Activated CD8-positive, alpha-beta T cell treated with anti-CD3 and anti-CD28 coated beads, Interleukin-2, amount 10 ng/mL, durations not matched to agents 7 days and 5 days (primary cell): ENCODE results near the gene COX18. TPM values are rescaled to one million over a fixed set of nuclear protein-coding genes. Genes with fewer than 3 reads are reported as not detected.

ENCODE experiments used
- ATAC-seq: fragments of 150-1000 bp; cut with Tn5 transposase; one replicate; pipeline ENCODE4 v1.10.0; 2021; ENCODE audit warnings: moderate library complexity
- CTCF ChIA-PET: fragments of 350-600 bp; sonication (Branson Sonifier 250); formaldehyde crosslinking; loops from one replicate; lab custom pipeline; 2021; ENCODE audit warnings: antibody characterized with exemption; lab: Charles Lee
- POLR2A ChIA-PET: fragments of 350-600 bp; sonication (Branson Sonifier 250); formaldehyde crosslinking; loops from one replicate; lab custom pipeline; 2021; ENCODE audit warnings: antibody characterized with exemption; lab: Charles Lee
- DNase-seq: peaks from one replicate; pipeline ENCODE4 v3.0.0-alpha.2; 2020
- H3K27ac Mint-ChIP-seq: one replicate; pipeline ENCODE4 v1.8.0; 2021; ENCODE audit warnings: mild to moderate bottlenecking, mixed read lengths
- H3K27me3 Mint-ChIP-seq: one replicate; pipeline ENCODE4 v1.8.0; 2021; ENCODE audit warnings: low read depth, mixed read lengths
- H3K36me3 Mint-ChIP-seq: one replicate; pipeline ENCODE4 v1.8.0; 2021; ENCODE audit warnings: low read depth, mixed read lengths
- H3K4me1 Mint-ChIP-seq: one replicate; pipeline ENCODE4 v1.8.0; 2021; ENCODE audit warnings: low read depth, mixed read lengths
- H3K4me3 Mint-ChIP-seq: one replicate; pipeline ENCODE4 v1.8.0; 2021; ENCODE audit warnings: mild to moderate bottlenecking, mixed read lengths
- H3K9me3 Mint-ChIP-seq: one replicate; pipeline ENCODE4 v1.8.0; 2022; ENCODE audit warnings: mixed read lengths; ENCODE audit not compliant: insufficient read depth
- total RNA-seq, 2 experiments: library from RNA; stranded (reverse); gene quantifications; one replicate each; pipeline ENCODE4 v1.2.3, GENCODE V29; 2021

The COX18 gene
- total RNA-seq, 2 experiments from 2014 or later: 14.7 to 15.5 TPM

- ATAC-seq (no peak), DNase-seq (no peak)
- H3K9me3 Mint-ChIP-seq: no peaks in the 10 kb centered on the region
- no peak overlapping the region for H3K4me3 Mint-ChIP-seq
- ChIA-PET CTCF (interaction anchor here (2.2 kb wide), 1 partner anchor 10 kb away, joined by 13 read pairs; the partner anchor contains the start of gene COX18), POLR2A (interaction anchor here (1.5 to 2.9 kb wide), 2 partner anchors 11 to 178 kb away, joined by 3 to 10 read pairs; partner anchors contain the start of genes ANKRD17 and COX18)
- peaks cover 4% of the 10 kb centered on the region for H3K4me1 Mint-ChIP-seq
- H3K27me3 Mint-ChIP-seq: no peaks in the 10 kb centered on the region
- peaks cover 46% of the 10 kb centered on the region for H3K36me3 Mint-ChIP-seq
- peak overlapping the region; percentile 11 for H3K27ac Mint-ChIP-seq
Measured at GRCh38 chr4:73080789-73081188, 11.3 kb upstream of the COX18 start.

- ATAC-seq (no peak), DNase-seq (no peak)
- H3K4me3 Mint-ChIP-seq: no peak overlapping the region
- no peak overlapping the region for H3K27ac Mint-ChIP-seq
- POLR2A ChIA-PET: no interaction called here
- no peaks in the 10 kb centered on the region for H3K27me3 Mint-ChIP-seq
- H3K4me1 Mint-ChIP-seq: peaks cover 3% of the 10 kb centered on the region
- H3K36me3 Mint-ChIP-seq: peaks cover 33% of the 10 kb centered on the region
- CTCF ChIA-PET: interaction anchor here (1.7 kb wide), 1 partner anchor 181 kb away, joined by 4 read pairs; no protein-coding TSS in a partner anchor
- no peaks in the 10 kb centered on the region for H3K9me3 Mint-ChIP-seq
Measured at GRCh38 chr4:73075832-73076231, 6.3 kb upstream of the COX18 start.

DNA sequence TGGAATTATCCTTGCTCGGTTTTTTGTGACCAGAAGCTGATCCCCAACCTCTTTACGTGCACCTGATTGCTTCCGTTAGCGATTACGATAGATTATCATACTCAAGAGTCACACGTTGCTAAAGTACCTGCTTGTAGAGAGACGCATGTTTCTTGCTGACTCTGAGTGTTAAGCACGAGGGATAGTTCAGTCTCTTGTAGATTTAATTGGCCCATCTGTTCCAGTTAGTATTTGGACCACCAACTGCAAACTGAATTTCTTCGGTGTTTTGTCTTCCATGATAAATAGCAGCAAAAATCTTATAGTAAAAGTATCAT is 516 bp upstream of the COX18 start:
- CTCF ChIA-PET: interaction anchor here (1.1 to 3.6 kb wide), 4 partner anchors 10 to 188 kb away, joined by 4 to 21 read pairs (median 11); partner anchors contain the start of gene ANKRD17
- POLR2A ChIA-PET: interaction anchor here (0.6 to 2.4 kb wide), 9 partner anchors 10 to 189 kb away, joined by 3 to 22 read pairs (median 5); partner anchors contain the start of gene ANKRD17
- peaks cover 23% of the 10 kb centered on the region for H3K36me3 Mint-ChIP-seq
- H3K9me3 Mint-ChIP-seq: no peaks in the 10 kb centered on the region
- DNase-seq: no peak
- ATAC-seq: no peak
- H3K4me1 Mint-ChIP-seq: peaks cover 31% of the 10 kb centered on the region
- H3K4me3 Mint-ChIP-seq: peak overlapping the region; percentile 83
- H3K27ac Mint-ChIP-seq: peak overlapping the region; percentile 94
- H3K27me3 Mint-ChIP-seq: no peaks in the 10 kb centered on the region

GRCh38 chr4:73068491-73069337 is 802 bp downstream of the COX18 start:
- no peaks in the 10 kb centered on the region for H3K27me3 Mint-ChIP-seq
- H3K4me1 Mint-ChIP-seq: peaks cover 37% of the 10 kb centered on the region
- CTCF ChIA-PET: interaction anchor here (1.2 kb wide), 1 partner anchor 30 kb away, joined by 4 read pairs; no protein-coding TSS in a partner anchor
- no peak for ATAC-seq
- peak overlapping the region; percentile 94 for H3K27ac Mint-ChIP-seq
- no peaks in the 10 kb centered on the region for H3K9me3 Mint-ChIP-seq
- peak overlapping the region; percentile 83 for H3K4me3 Mint-ChIP-seq
- DNase-seq: peak; percentile 31
- H3K36me3 Mint-ChIP-seq: peaks cover 26% of the 10 kb centered on the region
- POLR2A ChIA-PET: interaction anchor here (2.4 to 3.1 kb wide), 2 partner anchors 20 to 190 kb away, joined by 8 to 31 read pairs; partner anchors contain the start of gene ANKRD17

DNA sequence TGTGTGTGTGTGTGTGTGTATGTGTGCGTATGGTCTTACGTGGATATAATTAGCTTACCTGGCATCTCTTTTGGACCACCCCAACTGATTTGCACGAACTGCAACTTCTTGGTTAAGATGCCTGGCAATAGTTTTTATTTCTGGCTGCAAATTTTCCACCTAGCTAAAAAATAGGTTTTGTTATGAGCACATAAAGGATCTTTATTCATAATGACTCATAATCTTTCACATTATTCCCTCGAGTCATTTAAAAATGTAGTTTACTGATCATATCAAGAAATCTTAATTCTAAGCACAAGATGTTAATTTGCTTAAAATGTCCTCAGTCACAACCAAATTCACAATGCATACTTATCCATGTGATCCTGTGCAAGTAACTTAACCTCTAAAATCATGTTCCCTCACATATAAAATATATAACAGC is 1.5 kb downstream of the COX18 start:
- peak overlapping the region; percentile 94 for H3K27ac Mint-ChIP-seq
- H3K9me3 Mint-ChIP-seq: no peaks in the 10 kb centered on the region
- peaks cover 30% of the 10 kb centered on the region for H3K36me3 Mint-ChIP-seq
- H3K4me3 Mint-ChIP-seq: peak overlapping the region; percentile 83
- no peak for ATAC-seq
- no peak for DNase-seq
- peaks cover 40% of the 10 kb centered on the region for H3K4me1 Mint-ChIP-seq
- POLR2A ChIA-PET: interaction anchor here (3.1 kb wide), 1 partner anchor 191 kb away, joined by 31 read pairs; the partner anchor contains the start of gene ANKRD17
- H3K27me3 Mint-ChIP-seq: no peaks in the 10 kb centered on the region
- CTCF ChIA-PET: interaction anchor here (1.2 to 3.2 kb wide), 3 partner anchors 29 to 191 kb away, joined by 4 to 15 read pairs (median 5); partner anchors contain the start of gene ANKRD17

GRCh38 chr4:73066928-73067327 is 2.6 kb downstream of the COX18 start:
- peaks cover 32% of the 10 kb centered on the region for H3K36me3 Mint-ChIP-seq
- ATAC-seq: no peak
- peaks cover 40% of the 10 kb centered on the region for H3K4me1 Mint-ChIP-seq
- ChIA-PET POLR2A (interaction anchor here (3.1 kb wide), 1 partner anchor 192 kb away, joined by 31 read pairs; the partner anchor contains the start of gene ANKRD17), CTCF (interaction anchor here (0.8 to 3.2 kb wide), 4 partner anchors 21 to 192 kb away, joined by 3 to 15 read pairs (median 4); partner anchors contain the start of gene ANKRD17)
- no peak for DNase-seq
- peak overlapping the region; percentile 61 for H3K27ac Mint-ChIP-seq
- peak overlapping the region; percentile 36 for H3K4me3 Mint-ChIP-seq
- no peaks in the 10 kb centered on the region for H3K9me3 Mint-ChIP-seq
- H3K27me3 Mint-ChIP-seq: no peaks in the 10 kb centered on the region

- DNase-seq: no peak
- no peak overlapping the region for H3K4me3 Mint-ChIP-seq
- H3K4me1 Mint-ChIP-seq: peaks cover 40% of the 10 kb centered on the region
- no peaks in the 10 kb centered on the region for H3K27me3 Mint-ChIP-seq
- no peak for ATAC-seq
- H3K36me3 Mint-ChIP-seq: peaks cover 35% of the 10 kb centered on the region
- ChIA-PET POLR2A (interaction anchor here (3.1 kb wide), 1 partner anchor 192 kb away, joined by 31 read pairs; the partner anchor contains the start of gene ANKRD17), CTCF (interaction anchor here (1.1 to 3.2 kb wide), 4 partner anchors 20 to 192 kb away, joined by 3 to 15 read pairs (median 4); partner anchors contain the start of gene ANKRD17)
- H3K27ac Mint-ChIP-seq: peak overlapping the region; percentile 23
- H3K9me3 Mint-ChIP-seq: no peaks in the 10 kb centered on the region
Measured at GRCh38 chr4:73066445-73066844, 3.1 kb downstream of the COX18 start.

- no peak overlapping the region for H3K4me3 Mint-ChIP-seq
- ATAC-seq: no peak
- H3K27me3 Mint-ChIP-seq: no peaks in the 10 kb centered on the region
- DNase-seq: no peak
- ChIA-PET CTCF (no interaction called here), POLR2A (no interaction called here)
- peaks cover 33% of the 10 kb centered on the region for H3K4me1 Mint-ChIP-seq
- no peaks in the 10 kb centered on the region for H3K9me3 Mint-ChIP-seq
- peaks cover 41% of the 10 kb centered on the region for H3K36me3 Mint-ChIP-seq
- no peak overlapping the region for H3K27ac Mint-ChIP-seq
Measured at GRCh38 chr4:73064536-73064935, 5.0 kb downstream of the COX18 start.

- ATAC-seq: no peak
- POLR2A ChIA-PET: no interaction called here
- H3K27me3 Mint-ChIP-seq: no peaks in the 10 kb centered on the region
- H3K4me1 Mint-ChIP-seq: no peaks in the 10 kb centered on the region
- CTCF ChIA-PET: interaction anchor here (1.4 kb wide), 1 partner anchor 17 kb away, joined by 3 read pairs; no protein-coding TSS in a partner anchor
- peaks cover 44% of the 10 kb centered on the region for H3K36me3 Mint-ChIP-seq
- no peak overlapping the region for H3K4me3 Mint-ChIP-seq
- H3K27ac Mint-ChIP-seq: no peak overlapping the region
- H3K9me3 Mint-ChIP-seq: no peaks in the 10 kb centered on the region
- DNase-seq: no peak
Measured at GRCh38 chr4:73055241-73055897, 14.1 kb downstream of the COX18 start.

- DNase-seq (no peak), ATAC-seq (no peak)
- H3K9me3 Mint-ChIP-seq: no peaks in the 10 kb centered on the region
- no peaks in the 10 kb centered on the region for H3K27me3 Mint-ChIP-seq
- CTCF ChIA-PET: no interaction called here
- no peak overlapping the region for H3K4me3 Mint-ChIP-seq
- H3K4me1 Mint-ChIP-seq: no peaks in the 10 kb centered on the region
- peaks cover 36% of the 10 kb centered on the region for H3K36me3 Mint-ChIP-seq
- POLR2A ChIA-PET: no interaction called here
- H3K27ac Mint-ChIP-seq: no peak overlapping the region
Measured at GRCh38 chr4:73053974-73054480, 15.5 kb downstream of the COX18 start.

GRCh38 chr4:73053076-73053475 is 16.4 kb downstream of the COX18 start:
- no peaks in the 10 kb centered on the region for H3K27me3 Mint-ChIP-seq
- ChIA-PET CTCF (no interaction called here), POLR2A (no interaction called here)
- no peaks in the 10 kb centered on the region for H3K9me3 Mint-ChIP-seq
- no peak for DNase-seq
- no peaks in the 10 kb centered on the region for H3K4me1 Mint-ChIP-seq
- H3K27ac Mint-ChIP-seq: no peak overlapping the region
- no peak overlapping the region for H3K4me3 Mint-ChIP-seq
- H3K36me3 Mint-ChIP-seq: peaks cover 28% of the 10 kb centered on the region
- ATAC-seq: no peak
